Neural progenitor cell (in vitro differentiated cells): ENCODE measurements around the gene MPPED2. TPM values are rescaled to one million over a fixed set of nuclear protein-coding genes. Genes with fewer than 3 reads are reported as not detected.

Source experiments
- DNase-seq: peaks from one replicate; pipeline ENCODE4 v3.0.0-alpha.2; 2016; ENCODE audit warnings: low spot score
- H2AFZ ChIP-seq: fragments of 200-600 bp; sonication (generic); replicated peaks from 2 replicates; pipeline ENCODE4 v1.6.1; 2016; ENCODE audit warnings: antibody characterized with exemption
- H3F3A ChIP-seq: fragments of 200-600 bp; sonication (generic); 2 replicates; pipeline ENCODE4 v1.6.1; 2016; ENCODE audit warnings: antibody characterized with exemption, low read depth
- H3K27ac ChIP-seq: fragments of 200-600 bp; sonication (generic); 2 replicates; pipeline ENCODE4 v1.5.1; 2016; ENCODE audit warnings: mild to moderate bottlenecking
- H3K27me3 ChIP-seq: fragments of 200-600 bp; sonication (generic); 2 replicates; pipeline ENCODE4 v1.6.1; 2016; ENCODE audit warnings: mild to moderate bottlenecking, moderate library complexity
- H3K36me3 ChIP-seq: fragments of 200-600 bp; sonication (generic); 2 replicates; pipeline ENCODE4 v1.5.1; 2016
- H3K4me1 ChIP-seq: fragments of 200-600 bp; sonication (generic); 2 replicates; pipeline ENCODE4 v1.6.1; 2016; ENCODE audit warnings: mixed run types
- H3K4me2 ChIP-seq: fragments of 200-600 bp; sonication (generic); 2 replicates; pipeline ENCODE4 v1.6.1; 2016
- H3K4me3 ChIP-seq: fragments of 200-600 bp; sonication (generic); 2 replicates; pipeline ENCODE4 v1.5.1; 2016
- H3K79me2 ChIP-seq: fragments of 200-600 bp; sonication (generic); 2 replicates; pipeline ENCODE4 v1.6.1; 2016; ENCODE audit warnings: low read depth
- H3K9ac ChIP-seq: fragments of 200-600 bp; sonication (generic); 2 replicates; pipeline ENCODE4 v1.6.1; 2016
- H3K9me3 ChIP-seq: fragments of 200-600 bp; sonication (generic); 2 replicates; pipeline ENCODE4 v1.5.1; 2016; ENCODE audit warnings: low read depth
- H4K20me1 ChIP-seq: fragments of 200-600 bp; sonication (generic); 2 replicates; pipeline ENCODE4 v1.6.1; 2016; ENCODE audit warnings: low read depth
- H3K27ac Mint-ChIP-seq: 3 replicates; pipeline ENCODE4 v1.8.0; 2021; ENCODE audit warnings: mixed read lengths
- H3K27me3 Mint-ChIP-seq: 2 replicates; pipeline ENCODE4 v1.8.0; 2022; ENCODE audit warnings: low read depth, mild to moderate bottlenecking, inconsistent platforms, moderate library complexity, mixed read lengths; ENCODE audit not compliant: insufficient read depth
- H3K36me3 Mint-ChIP-seq: 3 replicates; pipeline ENCODE4 v1.8.0; 2021; ENCODE audit warnings: mixed read lengths
- H3K4me1 Mint-ChIP-seq: 3 replicates; pipeline ENCODE4 v1.8.0; 2021; ENCODE audit warnings: mixed read lengths
- H3K4me3 Mint-ChIP-seq: 3 replicates; pipeline ENCODE4 v1.8.0; 2021; ENCODE audit warnings: mild to moderate bottlenecking, moderate library complexity, mixed read lengths
- H3K9me3 Mint-ChIP-seq: 3 replicates; pipeline ENCODE4 v1.8.0; 2020; ENCODE audit warnings: mixed read lengths
- CTCF ChIP-seq: fragments of 200-600 bp; sonication (generic); IDR thresholded peaks from 2 replicates; pipeline ENCODE4 v1.5.1; 2017; ENCODE audit warnings: antibody characterized with exemption, mild to moderate bottlenecking
- EZH2 ChIP-seq: fragments of 200-600 bp; sonication (generic); IDR thresholded peaks from 2 replicates; pipeline ENCODE4 v1.6.1; 2017; ENCODE audit warnings: antibody characterized with exemption, mild to moderate bottlenecking, moderate library complexity
- EZH2phosphoT487 ChIP-seq: fragments of 200-600 bp; sonication (generic); IDR thresholded peaks from 2 replicates; pipeline ENCODE4 v1.6.1; 2017; ENCODE audit warnings: antibody characterized with exemption
- total RNA-seq: library from RNA; depleted of rRNA; stranded (reverse); fragments of >200 nt; gene quantifications from 2 replicates; pipeline ENCODE4 v1.2.3, GENCODE V29; 2015; ENCODE audit warnings: low replicate concordance

Gene MPPED2
- total RNA-seq, 1 donor from 2014 or later: 3.4 TPM

- Histone ChIP-seq H3K4me2 (no peak overlapping the region), H4K20me1 (no peaks in the 10 kb centered on the region), H3K36me3 (no peaks in the 10 kb centered on the region), H3K79me2 (no peaks in the 10 kb centered on the region), H3K9ac (no peak overlapping the region), H3F3A (no peaks in the 10 kb centered on the region), H3K4me1 (peaks cover 26% of the 10 kb centered on the region), H2AFZ (no peak overlapping the region), H3K4me3 (no peak overlapping the region), H3K27me3 (peaks cover 28% of the 10 kb centered on the region), H3K9me3 (no peaks in the 10 kb centered on the region), H3K27ac (no peak overlapping the region)
- no peak for TF ChIP-seq EZH2
- no peak for TF ChIP-seq EZH2phosphoT487
- TF ChIP-seq CTCF: no peak
- no peak for DNase-seq
- Mint-ChIP-seq H3K4me1 (peaks cover 10% of the 10 kb centered on the region), H3K36me3 (no peaks in the 10 kb centered on the region), H3K27ac (peak overlapping the region; percentile 42), H3K27me3 (peaks cover 6% of the 10 kb centered on the region), H3K9me3 (no peaks in the 10 kb centered on the region), H3K4me3 (no peak overlapping the region)
Observed at GRCh38 chr11:30457087-30457486, 129.1 kb downstream of the MPPED2 start.

GRCh38 chr11:30455025-30455424, 131.1 kb downstream of the MPPED2 start:
- Mint-ChIP-seq H3K27ac (no peak overlapping the region), H3K4me3 (no peak overlapping the region), H3K36me3 (no peaks in the 10 kb centered on the region), H3K27me3 (peaks cover 5% of the 10 kb centered on the region), H3K9me3 (no peaks in the 10 kb centered on the region), H3K4me1 (peaks cover 23% of the 10 kb centered on the region)
- H3K79me2 ChIP-seq: no peaks in the 10 kb centered on the region
- H3K4me1 ChIP-seq: peaks cover 37% of the 10 kb centered on the region
- H3K4me2 ChIP-seq: no peak overlapping the region
- peaks cover 49% of the 10 kb centered on the region for H3K27me3 ChIP-seq
- no peak overlapping the region for H2AFZ ChIP-seq
- H3F3A ChIP-seq: no peaks in the 10 kb centered on the region
- TF ChIP-seq EZH2phosphoT487: no peak
- no peak for TF ChIP-seq CTCF
- no peak for TF ChIP-seq EZH2
- H3K36me3 ChIP-seq: no peaks in the 10 kb centered on the region
- DNase-seq: no peak
- H4K20me1 ChIP-seq: no peaks in the 10 kb centered on the region
- H3K9me3 ChIP-seq: no peaks in the 10 kb centered on the region
- no peak overlapping the region for H3K4me3 ChIP-seq
- H3K9ac ChIP-seq: no peak overlapping the region
- no peak overlapping the region for H3K27ac ChIP-seq

DNA sequence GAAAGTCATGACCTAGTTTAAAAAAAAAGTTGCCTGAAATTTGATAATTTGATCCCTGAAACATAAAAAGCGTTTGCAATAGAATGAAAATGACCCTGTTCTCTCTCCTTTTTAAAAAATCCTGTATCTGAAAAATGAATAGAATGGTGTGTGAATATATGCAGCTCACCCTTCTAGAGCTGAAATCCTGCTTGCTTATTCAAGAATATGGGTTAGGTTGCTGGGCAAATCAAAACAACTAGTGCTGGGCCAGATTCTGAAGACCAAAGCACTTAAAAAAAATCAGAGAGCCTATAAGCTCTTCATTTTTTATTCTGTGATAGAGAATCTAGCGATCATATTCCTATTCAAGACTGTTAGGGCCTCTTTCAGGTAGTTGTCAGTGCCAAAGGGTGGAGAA, 131.6 kb downstream of the MPPED2 start:
- H3K4me2 ChIP-seq: no peak overlapping the region
- H3K4me3 Mint-ChIP-seq: no peak overlapping the region
- H2AFZ ChIP-seq: no peak overlapping the region
- peaks cover 5% of the 10 kb centered on the region for H3K27me3 Mint-ChIP-seq
- H3K9me3 Mint-ChIP-seq: no peaks in the 10 kb centered on the region
- TF ChIP-seq EZH2phosphoT487: no peak
- TF ChIP-seq CTCF: no peak
- TF ChIP-seq EZH2: no peak
- H3K27ac ChIP-seq: no peak overlapping the region
- H4K20me1 ChIP-seq: no peaks in the 10 kb centered on the region
- no peak overlapping the region for H3K27ac Mint-ChIP-seq
- no peak for DNase-seq
- no peaks in the 10 kb centered on the region for H3K36me3 Mint-ChIP-seq
- H3K36me3 ChIP-seq: no peaks in the 10 kb centered on the region
- no peak overlapping the region for H3K4me3 ChIP-seq
- peaks cover 23% of the 10 kb centered on the region for H3K4me1 Mint-ChIP-seq
- H3K9ac ChIP-seq: no peak overlapping the region
- H3K79me2 ChIP-seq: no peaks in the 10 kb centered on the region
- no peaks in the 10 kb centered on the region for H3F3A ChIP-seq
- H3K27me3 ChIP-seq: peaks cover 54% of the 10 kb centered on the region
- H3K9me3 ChIP-seq: no peaks in the 10 kb centered on the region
- peaks cover 37% of the 10 kb centered on the region for H3K4me1 ChIP-seq
